ENCODE measurements around the gene RPS6KA2. TPM values are rescaled to one million over a fixed set of nuclear protein-coding genes. Genes with fewer than 3 reads are reported as not detected.

RPS6KA2 gene
- polyA plus RNA-seq, 4 donors = 25.3 to 34.5 (median 30.2) TPM

DNA sequence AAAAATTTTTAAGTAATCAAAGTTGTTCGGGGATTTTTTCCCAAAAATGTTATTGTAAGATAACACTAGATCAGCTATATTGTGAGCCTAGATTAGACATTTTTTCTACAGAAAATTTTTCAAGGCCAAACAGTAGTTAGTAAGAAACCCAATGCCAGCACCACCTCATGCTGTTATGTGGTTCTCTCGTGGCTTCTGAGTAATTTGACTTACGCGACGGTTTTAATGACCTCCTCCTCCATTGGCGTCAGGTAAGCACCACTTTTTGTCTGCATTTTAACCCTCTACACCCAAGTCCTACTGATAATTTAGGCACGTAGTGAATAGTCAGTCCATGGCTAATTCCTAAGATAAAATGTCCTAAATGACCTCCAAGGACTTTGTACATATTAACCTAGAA, 9.7 kb downstream of the RPS6KA2 start:
- DNase-seq (ENCODE audit: low read depth in 4 of 4, low spot score in 3 of 4) = no peak

DNA sequence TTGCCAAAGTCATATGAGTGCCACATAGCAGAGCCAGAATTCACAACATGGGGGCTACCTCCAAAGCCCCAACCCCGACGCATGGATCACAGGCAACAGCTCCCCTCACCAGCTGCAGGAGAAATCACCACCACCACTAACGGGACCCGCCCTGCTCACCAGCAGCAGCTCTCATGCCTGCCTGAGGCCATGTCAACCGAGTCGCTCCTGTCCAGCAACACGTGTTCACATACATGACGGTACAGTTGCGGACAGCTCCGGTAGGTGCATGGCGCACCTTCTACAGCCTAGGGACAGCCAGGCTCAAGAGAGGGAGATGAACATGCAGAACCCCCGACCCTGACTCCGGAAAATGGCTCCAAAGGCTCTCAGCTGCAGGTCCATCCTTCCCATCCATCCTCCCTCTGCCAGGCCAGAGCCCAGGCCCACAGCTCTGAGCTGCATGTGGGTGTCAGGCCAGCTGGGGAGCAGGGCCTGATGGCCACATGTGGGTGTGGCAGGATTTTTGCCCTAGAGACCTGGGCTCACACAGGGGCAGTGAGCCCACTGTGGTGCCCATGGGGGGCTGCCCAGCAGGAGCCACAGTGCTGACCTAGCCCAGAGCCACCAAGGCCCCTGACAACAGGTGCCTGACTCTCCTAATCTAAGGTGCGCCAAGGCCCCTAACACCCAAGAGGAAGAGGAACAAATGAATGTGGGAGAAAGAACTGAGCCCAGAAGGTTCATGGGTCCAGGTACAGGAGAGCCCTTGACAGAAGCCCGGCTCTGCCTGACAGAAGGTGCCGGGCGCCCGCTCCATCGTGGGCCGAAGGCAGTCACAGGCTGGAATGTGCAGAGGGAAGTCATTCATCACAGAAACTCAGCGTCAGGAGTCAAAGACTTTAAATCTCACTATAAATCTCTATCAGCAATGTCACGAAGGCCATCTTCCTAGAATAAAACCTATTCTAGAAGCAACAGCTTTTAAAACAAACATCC, 10.5 kb downstream of the RPS6KA2 start:
- no peak for DNase-seq (ENCODE audit: low read depth in 4 of 4, low spot score in 3 of 4)

DNA sequence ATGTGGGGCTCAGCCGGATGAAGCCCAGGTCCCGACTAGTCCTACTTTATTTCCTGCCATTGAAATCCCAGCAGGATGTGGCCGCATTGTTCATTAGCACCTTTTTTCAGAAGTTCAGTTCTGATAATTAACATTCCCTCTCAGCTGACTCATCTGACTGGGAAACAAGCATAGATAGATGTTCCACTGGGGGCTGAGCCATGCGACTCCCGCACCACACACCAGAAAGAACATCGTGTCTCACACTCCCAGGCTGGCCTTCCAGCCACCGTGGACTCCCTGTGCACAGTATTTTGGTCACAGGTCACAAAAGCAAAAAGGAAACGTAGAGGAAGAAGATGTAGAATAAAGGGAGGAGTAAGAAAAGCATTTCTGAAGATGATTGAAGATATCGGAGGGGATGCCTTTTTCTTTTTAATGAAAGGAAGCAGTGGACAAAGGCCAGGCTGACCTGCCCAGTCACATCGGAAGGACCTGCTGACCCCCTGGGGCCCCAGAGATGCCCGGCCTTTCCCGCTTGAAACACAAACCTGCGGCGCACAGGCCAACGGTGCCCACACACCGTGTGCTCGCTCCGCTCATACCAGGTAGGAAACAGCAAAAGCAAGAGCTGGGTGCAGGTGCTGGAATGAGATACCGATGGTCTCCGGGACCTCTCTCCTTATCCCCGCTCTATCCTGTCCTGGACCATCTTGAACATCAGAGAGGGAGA, 11.8 kb downstream of the RPS6KA2 start:
- no peak for DNase-seq (ENCODE audit: low read depth in 4 of 4, low spot score in 3 of 4)

DNA sequence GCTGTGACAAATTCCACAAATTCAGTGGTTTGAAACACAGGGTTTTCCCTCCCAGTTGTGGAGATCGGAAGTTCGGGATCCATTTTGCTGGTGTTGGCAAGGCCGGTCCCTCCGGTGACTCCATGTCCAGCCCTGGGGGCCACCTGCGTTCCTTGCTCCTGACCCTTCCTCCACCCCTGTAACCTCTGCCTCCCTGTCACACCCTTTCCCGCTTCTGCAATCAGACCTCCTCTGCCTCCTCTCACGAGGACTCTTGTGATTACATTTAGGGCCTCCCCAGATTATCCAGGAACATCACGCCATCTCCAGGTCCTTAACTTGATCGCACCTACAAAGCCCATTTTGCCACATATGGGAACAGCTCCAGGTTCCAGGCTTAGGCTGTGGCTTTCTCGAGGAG, 12.5 kb downstream of the RPS6KA2 start:
- DNase-seq (ENCODE audit: low read depth in 4 of 4, low spot score in 3 of 4) = no peak

DNA sequence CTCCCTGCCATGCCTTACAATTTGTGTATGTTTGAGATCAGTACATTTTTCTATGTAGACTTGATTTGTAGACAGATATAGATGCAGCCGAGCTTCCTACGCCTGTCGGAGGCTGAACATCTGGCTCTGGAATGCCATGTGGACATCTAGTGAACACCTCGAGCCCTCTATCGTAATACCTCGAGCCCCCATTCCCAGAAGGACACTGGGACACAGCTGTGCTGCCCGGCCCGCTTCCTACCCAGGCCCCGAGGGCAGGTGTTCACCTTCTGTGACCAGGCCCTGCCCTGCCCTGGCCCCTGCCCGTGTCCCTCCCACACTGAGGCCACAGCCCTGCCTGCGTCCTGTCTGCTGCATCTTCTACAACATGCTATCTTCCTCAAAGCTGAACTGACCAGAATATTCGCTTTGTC, 12.9 kb downstream of the RPS6KA2 start:
- DNase-seq (ENCODE audit: low read depth in 4 of 4, low spot score in 3 of 4) = no peak

DNA sequence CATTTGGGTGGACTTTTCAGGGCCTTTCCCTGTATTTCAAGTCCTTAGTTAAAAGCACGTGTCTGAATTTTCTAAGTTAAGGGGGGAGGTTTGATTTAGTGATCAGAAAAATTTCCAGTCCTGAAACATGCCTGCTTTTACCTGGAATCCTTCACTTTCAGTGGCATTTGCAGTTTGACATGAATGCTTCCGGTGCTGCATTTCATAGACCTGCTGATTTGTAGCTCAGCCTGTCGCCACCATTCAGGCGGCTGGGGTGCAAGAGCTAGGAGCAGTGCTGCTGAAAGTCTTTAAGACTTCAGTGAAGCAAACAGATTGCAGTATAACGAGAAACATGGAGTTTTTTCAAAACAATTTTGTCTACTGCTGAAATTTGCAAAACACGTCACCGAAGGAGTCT, 14.0 kb downstream of the RPS6KA2 start:
- no peak for DNase-seq (ENCODE audit: low read depth in 4 of 4, low spot score in 3 of 4)

DNA sequence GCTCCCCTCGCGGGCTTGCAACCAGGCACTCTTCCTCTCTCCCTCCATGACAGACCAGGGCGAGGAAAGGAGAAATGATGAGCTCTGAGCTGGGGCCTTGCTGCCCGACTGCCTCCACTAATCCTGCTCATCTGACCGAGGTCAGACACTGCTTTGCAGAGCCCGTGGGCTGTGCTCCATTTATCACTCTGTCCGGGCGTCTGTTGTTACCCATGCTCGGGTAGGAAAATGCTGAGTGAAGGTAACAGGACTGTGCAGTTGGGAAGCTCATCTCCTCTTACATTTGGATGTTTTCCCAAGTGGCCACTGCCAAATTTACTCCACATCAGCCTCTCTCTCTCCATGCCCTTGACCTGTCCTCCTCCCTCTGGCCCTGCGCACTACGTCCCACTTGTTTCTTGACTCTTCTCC, 14.6 kb downstream of the RPS6KA2 start:
- DNase-seq (ENCODE audit: low read depth in 4 of 4, low spot score in 3 of 4) = no peak

DNA sequence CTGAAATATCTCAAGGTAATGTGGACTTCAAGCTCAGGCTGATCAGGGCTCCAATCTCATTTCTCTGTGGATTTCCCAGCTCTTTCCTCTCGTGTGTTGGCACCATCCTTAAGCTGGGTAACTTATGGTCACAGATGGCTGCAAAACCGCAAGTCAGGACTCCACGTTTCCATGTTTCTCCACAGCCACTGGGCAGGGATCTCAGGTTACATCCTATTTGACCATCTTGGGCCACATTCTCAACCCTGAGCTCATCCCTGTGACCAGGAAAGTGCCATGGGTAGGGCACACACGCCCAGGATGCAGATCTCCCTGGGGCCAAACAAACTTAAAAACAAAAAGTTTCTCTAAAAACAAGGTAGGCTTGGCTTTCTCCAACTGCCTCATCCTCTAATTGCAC, 15.4 kb downstream of the RPS6KA2 start:
- no peak for DNase-seq (ENCODE audit: low read depth in 4 of 4, low spot score in 3 of 4)

DNA sequence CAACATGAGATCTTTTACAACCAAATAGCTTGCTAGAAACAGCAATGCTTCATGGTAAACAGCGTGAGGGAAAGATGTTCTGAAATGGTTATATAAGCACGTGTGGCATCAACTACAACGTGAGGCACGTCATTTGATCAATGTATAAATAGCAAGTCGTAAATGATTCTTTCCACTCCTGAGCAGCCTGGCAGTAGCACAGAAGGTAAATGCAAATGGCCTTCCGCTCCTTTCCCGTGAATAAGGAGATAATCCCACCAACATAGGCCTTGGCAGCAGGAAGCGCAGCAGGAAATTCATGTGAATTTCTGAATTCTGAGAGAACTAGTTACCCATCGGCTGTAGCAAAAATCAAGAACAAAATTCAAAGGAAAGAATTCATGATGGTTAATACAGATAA, 17.0 kb downstream of the RPS6KA2 start:
- DNase-seq (ENCODE audit: low read depth in 4 of 4, low spot score in 3 of 4) = no peak

DNA sequence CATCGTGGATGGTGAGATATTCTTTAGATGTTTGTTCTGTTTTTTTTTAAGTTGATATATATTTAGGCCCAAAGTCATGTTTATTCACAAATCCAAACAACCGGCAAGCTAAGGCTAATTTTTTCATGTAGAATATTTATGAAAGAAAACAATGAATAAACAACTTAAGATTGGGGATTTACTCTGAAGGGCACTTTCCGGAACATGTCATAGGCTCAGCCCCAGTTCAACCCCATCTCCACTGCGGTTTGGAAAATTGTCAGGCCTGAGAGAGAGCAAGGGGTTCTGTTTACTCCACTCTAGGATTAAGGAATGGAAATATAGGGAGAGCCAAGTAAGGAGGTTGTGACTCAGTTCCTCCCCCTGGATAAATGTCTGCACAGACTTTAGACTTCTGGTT, 18.3 kb downstream of the RPS6KA2 start:
- no peak for DNase-seq (ENCODE audit: low read depth in 4 of 4, low spot score in 3 of 4)

DNA sequence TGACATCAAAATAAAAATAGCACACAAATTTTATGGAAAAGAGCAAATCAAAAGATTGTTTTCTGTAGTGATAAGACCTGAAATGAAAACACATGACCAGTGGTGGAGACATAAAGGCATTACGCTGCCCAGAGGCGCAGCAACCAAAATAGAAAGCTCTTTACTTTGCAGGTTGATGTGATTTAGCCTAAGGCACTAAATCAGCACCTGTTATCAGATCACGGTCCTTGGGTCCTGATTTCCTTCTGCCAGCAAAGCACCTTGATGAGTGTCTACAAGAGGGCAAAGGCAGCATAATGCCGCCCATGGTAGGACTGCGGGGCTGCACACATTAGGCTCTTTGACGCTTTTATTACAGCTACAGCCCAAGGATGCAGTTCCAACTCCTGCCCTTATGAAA, 21.3 kb downstream of the RPS6KA2 start:
- DNase-seq (ENCODE audit: low read depth in 4 of 4, low spot score in 3 of 4) = no peak

DNA sequence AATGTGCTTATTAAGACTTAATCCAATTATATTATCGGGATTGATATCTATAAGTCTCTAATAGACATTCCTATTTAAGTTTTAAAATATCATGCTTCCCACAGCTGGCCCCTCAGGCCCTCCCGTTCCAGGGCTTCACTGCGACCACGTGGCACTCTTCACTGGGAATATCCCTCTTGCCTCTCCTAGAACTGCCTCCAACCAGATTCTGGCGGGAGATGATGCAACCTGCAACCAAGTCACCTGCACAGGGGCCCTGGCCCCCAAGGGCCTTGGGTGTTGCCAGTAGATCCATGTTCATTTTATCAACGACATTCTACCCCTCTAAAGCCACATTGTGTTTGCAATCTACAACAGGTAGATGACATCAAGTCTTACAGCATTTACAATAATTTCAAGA, 22.1 kb downstream of the RPS6KA2 start:
- DNase-seq (ENCODE audit: low read depth in 4 of 4, low spot score in 3 of 4) = no peak

DNA sequence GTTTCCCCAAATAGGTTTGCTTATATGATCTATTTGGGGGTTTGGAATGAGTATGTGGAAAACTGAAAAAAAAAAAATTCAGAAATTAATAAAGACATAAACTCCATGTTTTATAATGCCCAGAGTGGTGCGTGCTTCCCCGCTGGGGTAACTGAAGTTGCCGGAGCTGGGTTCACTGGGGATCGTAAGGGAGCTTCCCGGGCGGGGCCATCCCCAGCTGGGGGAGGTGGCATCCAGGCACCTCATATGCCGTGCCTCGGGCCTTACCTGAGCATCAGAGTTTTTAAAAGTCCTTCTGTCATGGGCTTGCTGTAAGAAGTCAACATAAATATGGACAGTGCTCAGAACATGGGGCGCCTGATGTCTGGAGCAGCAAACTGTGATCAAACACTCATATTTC, 22.7 kb downstream of the RPS6KA2 start:
- no peak for DNase-seq (ENCODE audit: low read depth in 4 of 4, low spot score in 3 of 4)

DNA sequence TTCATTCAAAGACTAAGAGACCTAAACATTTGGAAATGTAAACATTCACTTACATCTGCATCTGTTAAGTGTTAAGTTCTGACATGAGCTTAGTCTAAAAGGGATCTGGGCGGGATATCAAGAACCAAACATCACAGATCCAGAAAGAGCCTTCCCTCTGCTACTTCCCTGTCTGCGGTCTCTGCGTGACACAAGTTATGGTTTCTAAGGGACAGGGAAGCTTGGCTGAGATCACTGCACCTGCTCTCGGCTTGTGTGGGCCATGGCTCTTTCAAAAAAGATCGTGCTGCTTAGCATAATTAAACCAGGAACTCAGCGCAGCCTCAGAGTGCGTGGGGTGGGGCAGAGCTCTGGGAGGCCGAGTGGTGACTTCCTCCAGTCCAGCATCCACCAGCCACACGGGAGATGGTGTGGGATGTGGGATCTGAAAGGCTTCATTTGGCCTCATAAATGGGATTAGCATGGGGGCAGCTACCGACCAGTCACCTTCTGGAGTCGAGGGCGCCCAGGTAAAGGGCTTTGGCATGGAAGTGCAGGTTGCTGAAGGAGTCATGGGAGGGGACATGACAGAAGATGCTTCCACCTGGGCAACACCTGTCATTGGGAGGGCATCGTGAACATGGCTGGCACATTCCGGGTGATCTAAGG, 23.9 kb downstream of the RPS6KA2 start:
- DNase-seq (ENCODE audit: low read depth in 4 of 4, low spot score in 3 of 4) = no peak

DNA sequence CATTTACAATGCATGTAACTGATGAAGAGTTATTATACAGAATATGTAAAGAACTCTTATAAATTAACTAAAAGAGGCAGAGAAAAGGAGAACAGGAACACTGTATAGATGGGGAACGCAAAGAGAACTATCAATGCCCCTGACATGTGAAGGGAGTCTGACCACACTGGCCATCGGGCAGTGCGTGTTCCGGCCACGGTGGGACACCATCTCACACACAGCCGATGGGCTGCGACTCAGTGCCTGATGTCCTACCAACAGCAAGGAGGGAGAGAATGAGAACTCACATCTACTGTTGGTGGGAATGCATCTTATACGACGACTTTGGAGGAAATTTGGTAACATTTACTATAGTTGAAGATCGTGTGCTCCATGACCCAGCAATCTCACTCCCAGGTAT, 25.1 kb downstream of the RPS6KA2 start:
- DNase-seq (ENCODE audit: low read depth in 4 of 4, low spot score in 3 of 4) = no peak

DNA sequence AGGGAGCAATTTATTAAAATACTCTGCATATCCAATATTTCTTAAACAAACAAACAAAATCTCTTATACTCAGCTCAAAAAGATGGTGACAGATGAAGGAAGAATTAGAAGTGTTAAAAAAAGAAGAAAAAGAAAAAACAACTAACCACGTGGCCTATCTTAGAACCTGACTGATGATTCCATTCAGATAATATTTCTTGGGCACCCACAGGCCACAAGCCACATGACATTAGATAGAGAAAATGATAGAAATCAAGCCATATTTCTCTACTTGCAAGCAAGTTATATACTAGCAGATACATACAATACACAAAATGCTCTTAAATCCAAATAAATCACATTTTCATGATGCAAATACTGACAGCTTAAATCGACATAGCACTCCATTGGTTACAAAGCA, 26.1 kb downstream of the RPS6KA2 start:
- DNase-seq (ENCODE audit: low read depth in 4 of 4, low spot score in 3 of 4) = no peak

DNA sequence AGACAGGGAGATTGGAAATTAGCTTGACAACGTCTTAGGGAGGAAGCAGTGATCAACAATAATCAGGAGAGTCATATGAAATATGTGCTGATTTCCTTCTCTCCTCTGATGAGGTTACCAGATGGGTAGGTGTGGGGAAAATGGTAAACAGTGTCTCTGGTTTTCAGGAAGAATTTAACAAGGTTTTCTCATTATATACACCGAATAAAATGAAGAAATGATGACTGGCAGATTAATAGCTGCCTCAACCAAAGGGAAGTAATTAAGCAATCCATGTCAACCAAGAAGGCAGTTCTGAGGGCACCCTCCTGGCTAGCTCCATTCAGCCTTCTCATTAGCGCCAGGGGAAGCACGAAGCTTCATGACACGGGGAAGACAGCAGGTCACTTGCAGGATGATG, 27.8 kb downstream of the RPS6KA2 start:
- no peak for DNase-seq (ENCODE audit: low read depth in 4 of 4, low spot score in 3 of 4)

DNA sequence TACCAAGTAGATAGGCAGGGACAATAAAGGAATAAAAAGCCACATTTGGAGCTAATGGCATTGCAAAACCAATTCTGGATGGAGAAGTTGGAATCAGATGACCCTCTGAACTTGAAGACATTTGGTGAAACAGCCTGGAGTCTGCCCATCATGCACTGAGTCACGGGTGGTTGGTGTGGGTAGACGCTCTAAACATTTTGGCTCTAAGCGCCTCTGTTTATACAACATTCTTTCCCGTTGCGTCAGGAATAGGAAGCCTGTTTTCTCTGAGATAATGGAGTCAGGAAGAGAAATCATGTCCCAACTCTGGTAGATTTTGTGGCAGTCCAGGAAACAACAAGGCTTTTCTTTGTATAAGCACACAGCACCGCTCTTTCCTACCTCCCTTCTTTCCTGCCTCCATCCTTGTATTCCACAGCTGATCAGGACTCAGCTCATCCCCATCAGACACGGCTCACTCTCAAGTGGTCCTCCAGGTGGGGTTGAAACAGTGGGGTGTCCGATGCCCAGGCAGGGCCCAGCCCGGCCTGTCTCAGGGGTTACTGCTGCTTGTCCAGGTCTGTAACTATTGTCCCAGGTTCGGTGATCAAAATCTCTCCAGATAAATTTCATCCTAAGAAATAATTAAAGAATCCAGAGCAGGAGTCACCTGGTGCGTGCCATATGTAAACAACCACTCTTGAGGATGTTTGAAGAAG, 28.5 kb downstream of the RPS6KA2 start:
- DNase-seq (ENCODE audit: low read depth in 4 of 4, low spot score in 3 of 4) = no peak

DNA sequence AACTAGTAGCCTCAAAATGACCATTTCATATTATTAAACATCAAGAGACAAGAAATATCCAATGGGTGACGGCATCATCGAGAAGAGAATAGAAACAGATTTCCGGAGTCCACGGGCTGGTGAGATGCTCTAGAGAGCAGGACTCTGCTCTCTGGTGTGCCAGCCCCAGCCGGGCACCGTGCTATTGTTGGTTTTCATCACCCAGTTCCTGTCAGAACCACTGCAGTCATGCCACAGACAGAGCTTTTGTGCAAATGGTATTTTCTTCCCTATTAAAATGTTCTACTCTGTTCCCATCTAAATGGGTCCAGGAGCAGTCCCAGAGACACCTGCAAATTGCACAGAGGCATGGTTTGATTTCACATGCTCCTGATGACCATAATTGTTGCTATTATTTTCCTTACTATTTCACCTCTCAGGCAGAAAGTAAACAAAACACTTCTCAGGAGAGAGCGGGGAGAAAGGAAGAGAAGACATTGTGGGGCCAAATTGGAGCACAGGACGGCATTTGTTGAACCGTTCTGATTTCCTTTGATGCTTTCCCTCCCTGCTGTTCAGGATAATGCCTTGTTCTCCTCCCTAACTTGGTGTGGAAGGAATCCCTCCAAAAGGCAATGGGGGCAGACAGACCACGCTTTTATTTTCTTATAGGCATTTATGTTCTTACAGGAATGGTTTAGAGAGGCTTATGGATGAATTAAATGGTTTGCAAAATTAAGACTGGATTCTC, 29.2 kb downstream of the RPS6KA2 start:
- no peak for DNase-seq (ENCODE audit: low read depth in 4 of 4, low spot score in 3 of 4)

Measured in left renal pelvis (tissue), 4 donors.